Measurements from ENCODE around the gene AGXT2. TPM values are rescaled to one million over a fixed set of nuclear protein-coding genes. Genes with fewer than 3 reads are reported as not detected.

The AGXT2 gene
- total and polyA plus RNA-seq, 4 donors: 49.4 to 67.9 (median 50.6) TPM

DNA sequence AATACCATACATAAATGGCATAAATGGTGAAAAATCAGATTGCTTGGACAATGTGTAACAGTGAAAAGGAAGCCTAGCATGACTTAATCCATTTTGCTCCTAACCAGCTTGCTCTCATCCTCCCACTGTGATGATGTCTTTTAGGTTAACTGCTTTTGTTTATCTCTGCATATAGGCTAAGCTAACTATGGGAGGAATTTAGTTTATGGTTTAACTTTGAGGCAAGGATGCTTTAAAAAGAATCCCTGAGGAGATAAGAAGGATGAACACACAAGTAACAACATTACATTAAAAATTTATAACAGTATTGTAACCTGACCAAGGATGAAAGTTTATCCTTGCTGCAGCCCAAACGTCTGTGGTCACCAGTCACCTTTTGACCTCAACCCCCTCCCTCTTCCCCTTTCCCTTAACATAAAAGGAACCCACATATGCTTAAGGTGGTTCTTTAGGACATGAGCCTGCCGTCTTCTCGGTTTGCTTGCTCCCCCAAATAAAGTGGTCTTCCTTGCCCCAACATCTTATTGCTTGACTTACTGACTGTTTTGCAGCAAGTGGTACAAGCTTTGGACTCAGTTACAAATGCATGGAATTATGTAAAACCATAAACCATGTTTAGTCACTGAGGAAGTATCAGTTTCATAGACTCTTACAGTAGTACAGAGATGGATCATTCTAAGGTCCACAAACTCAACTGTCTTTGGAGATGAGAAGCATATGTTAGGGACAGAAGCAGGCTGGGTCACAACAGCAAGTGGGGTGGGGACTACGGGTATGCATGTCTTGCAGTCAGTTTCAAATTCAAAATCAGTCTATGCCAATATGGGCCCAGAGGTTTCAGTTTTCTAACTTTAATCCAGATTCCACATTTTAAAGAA is 31.3 kb downstream of the AGXT2 start:
- TF ChIP-seq ATF3 (IDR thresholded peaks at IDR 0.05) (no peak), RAD21 (IDR thresholded peaks at IDR 0.05) (no peak), FOXA1 (IDR thresholded peaks at IDR 0.05) (no peak), TAF1 (conservative IDR thresholded peaks at IDR 0.05) (no peak), EGR1 (IDR thresholded peaks at IDR 0.05; ENCODE audit: low read depth in 2 of 2) (no peak), HNF4G (IDR thresholded peaks at IDR 0.05) (no peak), HNF4A (conservative IDR thresholded peaks at IDR 0.05) (no peak), JUND (IDR thresholded peaks at IDR 0.05) (no peak), ZBTB33 (IDR thresholded peaks at IDR 0.05) (no peak), RXRA (IDR thresholded peaks at IDR 0.05) (no peak), NR2F2 (IDR thresholded peaks at IDR 0.05) (no peak), YY1 (IDR thresholded peaks at IDR 0.05) (no peak), GABPA (IDR thresholded peaks at IDR 0.05 in 1 of 2, conservative IDR thresholded peaks at IDR 0.05 in 1 of 2) (no peak), SP1 (IDR thresholded peaks at IDR 0.05) (no peak), FOXA2 (IDR thresholded peaks at IDR 0.05) (no peak), CTCF (IDR thresholded peaks at IDR 0.05; ENCODE audit: low read depth, low read length, missing input control) (no peak)
- TF ChIP-seq, protein P1, sequence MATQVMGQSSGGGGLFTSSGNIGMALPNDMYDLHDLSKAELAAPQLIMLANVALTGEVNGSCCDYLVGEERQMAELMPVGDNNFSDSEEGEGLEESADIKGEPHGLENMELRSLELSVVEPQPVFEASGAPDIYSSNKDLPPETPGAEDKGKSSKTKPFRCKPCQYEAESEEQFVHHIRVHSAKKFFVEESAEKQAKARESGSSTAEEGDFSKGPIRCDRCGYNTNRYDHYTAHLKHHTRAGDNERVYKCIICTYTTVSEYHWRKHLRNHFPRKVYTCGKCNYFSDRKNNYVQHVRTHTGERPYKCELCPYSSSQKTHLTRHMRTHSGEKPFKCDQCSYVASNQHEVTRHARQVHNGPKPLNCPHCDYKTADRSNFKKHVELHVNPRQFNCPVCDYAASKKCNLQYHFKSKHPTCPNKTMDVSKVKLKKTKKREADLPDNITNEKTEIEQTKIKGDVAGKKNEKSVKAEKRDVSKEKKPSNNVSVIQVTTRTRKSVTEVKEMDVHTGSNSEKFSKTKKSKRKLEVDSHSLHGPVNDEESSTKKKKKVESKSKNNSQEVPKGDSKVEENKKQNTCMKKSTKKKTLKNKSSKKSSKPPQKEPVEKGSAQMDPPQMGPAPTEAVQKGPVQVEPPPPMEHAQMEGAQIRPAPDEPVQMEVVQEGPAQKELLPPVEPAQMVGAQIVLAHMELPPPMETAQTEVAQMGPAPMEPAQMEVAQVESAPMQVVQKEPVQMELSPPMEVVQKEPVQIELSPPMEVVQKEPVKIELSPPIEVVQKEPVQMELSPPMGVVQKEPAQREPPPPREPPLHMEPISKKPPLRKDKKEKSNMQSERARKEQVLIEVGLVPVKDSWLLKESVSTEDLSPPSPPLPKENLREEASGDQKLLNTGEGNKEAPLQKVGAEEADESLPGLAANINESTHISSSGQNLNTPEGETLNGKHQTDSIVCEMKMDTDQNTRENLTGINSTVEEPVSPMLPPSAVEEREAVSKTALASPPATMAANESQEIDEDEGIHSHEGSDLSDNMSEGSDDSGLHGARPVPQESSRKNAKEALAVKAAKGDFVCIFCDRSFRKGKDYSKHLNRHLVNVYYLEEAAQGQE (IDR thresholded peaks at IDR 0.05): no peak
- TF ChIP-seq, protein P2, sequence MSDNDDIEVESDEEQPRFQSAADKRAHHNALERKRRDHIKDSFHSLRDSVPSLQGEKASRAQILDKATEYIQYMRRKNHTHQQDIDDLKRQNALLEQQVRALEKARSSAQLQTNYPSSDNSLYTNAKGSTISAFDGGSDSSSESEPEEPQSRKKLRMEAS (IDR thresholded peaks at IDR 0.05): no peak
- DNase-seq (ENCODE audit: low spot score): no peak
- Histone ChIP-seq H3K4me1 (ENCODE audit: control insufficient read depth in 4 of 4, insufficient read depth in 4 of 4, low read length in 3 of 4) (no peaks in the 10 kb centered on the region), H3K4me3 (ENCODE audit: low read depth in 1 of 3, low read length in 3 of 3) (no peak overlapping the region), H3K36me3 (ENCODE audit: control insufficient read depth in 4 of 4, insufficient read depth in 3 of 4, low read depth in 1 of 4, low read length in 3 of 4) (peaks cover 0 to 30% (median 18%) of the 10 kb centered on the region in 4 donors), H3K27ac (ENCODE audit: low read depth in 1 of 2, low read length in 2 of 2) (no peak overlapping the region), H3K9me3 (ENCODE audit: control insufficient read depth in 4 of 4, low read length in 3 of 4) (no peaks in the 10 kb centered on the region), H3K27me3 (ENCODE audit: control insufficient read depth in 4 of 4, insufficient read depth in 4 of 4, low read length in 3 of 4) (no peaks in the 10 kb centered on the region), H3K9ac (ENCODE audit: low read depth in 1 of 2, low read length in 2 of 2) (no peak overlapping the region)
- whole genome bisulfite sequencing: 73% methylated on average over 4 of the region's 4 CpGs
